OCI-LY3 (cell line): ENCODE measurements around the gene CTSW.

Source experiments
- H2AFZ ChIP-seq: fragments of 200-600, 300-600 bp; shearing (Covaris generic); 2 replicates; pipeline ENCODE4 v1.6.0; 2014; ENCODE audit warnings: antibody characterized with exemption, low read depth, low read length
- H3K27ac ChIP-seq: fragments of 200-600, 300-600 bp; sonication (generic); 2 replicates; pipeline ENCODE4 v1.5.1; 2014; ENCODE audit warnings: mild to moderate bottlenecking, low read length, moderate library complexity, mixed read lengths
- H3K27me3 ChIP-seq: fragments of 200-600, 300-600 bp; sonication (generic); 2 replicates; pipeline ENCODE4 v1.6.1; 2014; ENCODE audit warnings: low read depth, low read length, mixed read lengths
- H3K36me3 ChIP-seq: fragments of 200-600, 300-600 bp; sonication (generic); replicated peaks from 2 replicates; pipeline ENCODE3; 2014; ENCODE audit warnings: low read depth, low read length, mixed read lengths
- H3K4me1 ChIP-seq: fragments of 300-600, 200-600 bp; sonication (generic); 2 replicates; pipeline ENCODE4 v1.6.1; 2014; ENCODE audit warnings: low read length, mixed read lengths
- H3K4me2 ChIP-seq: fragments of 200-600, 300-600 bp; sonication (generic); 2 replicates; pipeline ENCODE4 v1.6.1; 2014; ENCODE audit warnings: low read length, mixed read lengths
- H3K4me3 ChIP-seq: fragments of 300-600, 200-600 bp; sonication (generic); 2 replicates; pipeline ENCODE4 v1.5.1; 2014; ENCODE audit warnings: antibody characterized with exemption, mild to moderate bottlenecking, low read length, moderate library complexity
- H3K79me2 ChIP-seq: fragments of 300-600, 200-600 bp; shearing (Covaris generic); 2 replicates; pipeline ENCODE4 v1.6.1; 2014; ENCODE audit warnings: mild to moderate bottlenecking, low read length, mixed read lengths
- H3K9ac ChIP-seq: fragments of 300-600, 200-600 bp; shearing (Covaris generic); 2 replicates; pipeline ENCODE4 v1.6.0; 2014; ENCODE audit warnings: mild to moderate bottlenecking, low read length, moderate library complexity
- H3K9me3 ChIP-seq: fragments of 200-600, 300-600 bp; shearing (Covaris generic); 2 replicates; pipeline ENCODE4 v1.6.1; 2014; ENCODE audit warnings: low read length, mixed read lengths; ENCODE audit not compliant: insufficient read depth
- H4K20me1 ChIP-seq: fragments of 200-600, 300-600 bp; sonication (generic); 2 replicates; pipeline ENCODE4 v1.6.1; 2016; ENCODE audit warnings: low read length, mixed read lengths; ENCODE audit not compliant: insufficient read depth
- CTCF ChIP-seq: fragments of 200-600, 300-600 bp; sonication (generic); IDR thresholded peaks from 2 replicates; pipeline ENCODE4 v1.5.1; 2014; ENCODE audit warnings: antibody characterized with exemption, low read length, low read depth
- EZH2phosphoT487 ChIP-seq: fragments of 200-600 bp; shearing (Covaris generic); IDR thresholded peaks from 2 replicates; pipeline ENCODE4 v1.6.1; 2018; ENCODE audit warnings: antibody characterized with exemption, mixed run types, low read depth

CTSW gene

GRCh38 chr11:65860278-65861164 is 19.1 kb upstream of the CTSW start, which contains the start of gene MUS81:
Gene MUS81 (plus strand): TSS chr11:65860433. CDS start chr11:65860754, 321 bp downstream.
- Histone ChIP-seq H3K27me3 (no peaks in the 10 kb centered on the region), H3K27ac (peak within 1 kb of the TSS; percentile 92), H2AFZ (peak within 1 kb of the TSS; percentile 52; the same call in 1 of the 2 replicates), H4K20me1 (peaks cover 19% of the 10 kb centered on the region), H3K4me2 (peak within 1 kb of the TSS; percentile 94), H3K9me3 (no peaks in the 10 kb centered on the region), H3K9ac (peak within 1 kb of the TSS; percentile 97), H3K36me3 (peaks cover 58% of the 10 kb centered on the region), H3K4me3 (peak within 1 kb of the TSS; percentile 85), H3K79me2 (peaks cover 46% of the 10 kb centered on the region), H3K4me1 (peaks cover 20% of the 10 kb centered on the region)
- TF ChIP-seq CTCF, result peak; percentile 93
- no peak for TF ChIP-seq EZH2phosphoT487

- Histone ChIP-seq H2AFZ (no peak overlapping the region), H4K20me1 (peaks cover 13% of the 10 kb centered on the region), H3K4me3 (peak overlapping the region; percentile 85), H3K36me3 (peaks cover 58% of the 10 kb centered on the region), H3K27ac (peak overlapping the region; percentile 92), H3K27me3 (no peaks in the 10 kb centered on the region), H3K4me2 (peak overlapping the region; percentile 92), H3K4me1 (peaks cover 18% of the 10 kb centered on the region), H3K9me3 (no peaks in the 10 kb centered on the region), H3K9ac (peak overlapping the region; percentile 97), H3K79me2 (peaks cover 40% of the 10 kb centered on the region)
- no peak for TF ChIP-seq CTCF
- TF ChIP-seq EZH2phosphoT487, result no peak
Observed at GRCh38 chr11:65861165-65861505, 18.5 kb upstream of the CTSW start.

GRCh38 chr11:65861533-65862183 is 18.0 kb upstream of the CTSW start:
- Histone ChIP-seq H4K20me1 (peaks cover 8% of the 10 kb centered on the region), H3K4me2 (peak overlapping the region; percentile 92), H3K4me1 (peaks cover 13% of the 10 kb centered on the region), H3K36me3 (peaks cover 56% of the 10 kb centered on the region), H3K79me2 (peaks cover 34% of the 10 kb centered on the region), H3K27ac (no peak overlapping the region), H3K9ac (peak overlapping the region; percentile 97), H3K27me3 (no peaks in the 10 kb centered on the region), H3K4me3 (peak overlapping the region; percentile 85), H3K9me3 (no peaks in the 10 kb centered on the region), H2AFZ (no peak overlapping the region)
- TF ChIP-seq EZH2phosphoT487 (no peak), CTCF (no peak)

GRCh38 chr11:65862191-65862735 is 17.4 kb upstream of the CTSW start:
- Histone ChIP-seq H3K4me1 (peaks cover 12% of the 10 kb centered on the region), H3K36me3 (peaks cover 58% of the 10 kb centered on the region), H3K79me2 (peaks cover 28% of the 10 kb centered on the region)

More at GRCh38 chr11:65862191-65862735, 17.4 kb upstream of the CTSW start:
- Histone ChIP-seq H3K27ac (no peak overlapping the region), H3K9ac (no peak overlapping the region), H3K4me3 (no peak overlapping the region), H3K4me2 (no peak overlapping the region), H3K27me3 (no peaks in the 10 kb centered on the region), H2AFZ (no peak overlapping the region), H4K20me1 (peaks cover 2% of the 10 kb centered on the region), H3K9me3 (no peaks in the 10 kb centered on the region)
- TF ChIP-seq EZH2phosphoT487 (no peak), CTCF (no peak)
